Uterus (tissue), 2 donors: ENCODE results near the gene CAND2.
"Not testable (repeated sequence)": the region's sequence is repeated elsewhere in the genome, so short reads cannot be mapped to it uniquely, and the experiment has no call there.

ENCODE experiments used
- POLR2A ChIP-seq, 2 donors: fragments of 450-650 bp; IDR thresholded peaks; one replicate each; pipeline ENCODE4 v1.6.1; 2016; ENCODE audit warnings: antibody characterized with exemption in 2 of 2, mild to moderate bottlenecking in 1 of 2, moderate library complexity in 1 of 2
- TF ChIP-seq, protein P1 (sequence below), 4 experiments: fragments of 200-600 bp in 2 of 4; fragments of 450-650 bp in 2 of 4; sonication (generic) in 2 of 4; IDR thresholded peaks; one replicate each; pipeline ENCODE4 v1.5.1; 2016 to 2019; ENCODE audit warnings: antibody characterized with exemption in 4 of 4, mild to moderate bottlenecking in 2 of 4, moderate library complexity in 1 of 4

- not testable (repeated sequence) for TF ChIP-seq POLR2A (IDR thresholded peaks at IDR 0.05)
- TF ChIP-seq, protein P1, sequence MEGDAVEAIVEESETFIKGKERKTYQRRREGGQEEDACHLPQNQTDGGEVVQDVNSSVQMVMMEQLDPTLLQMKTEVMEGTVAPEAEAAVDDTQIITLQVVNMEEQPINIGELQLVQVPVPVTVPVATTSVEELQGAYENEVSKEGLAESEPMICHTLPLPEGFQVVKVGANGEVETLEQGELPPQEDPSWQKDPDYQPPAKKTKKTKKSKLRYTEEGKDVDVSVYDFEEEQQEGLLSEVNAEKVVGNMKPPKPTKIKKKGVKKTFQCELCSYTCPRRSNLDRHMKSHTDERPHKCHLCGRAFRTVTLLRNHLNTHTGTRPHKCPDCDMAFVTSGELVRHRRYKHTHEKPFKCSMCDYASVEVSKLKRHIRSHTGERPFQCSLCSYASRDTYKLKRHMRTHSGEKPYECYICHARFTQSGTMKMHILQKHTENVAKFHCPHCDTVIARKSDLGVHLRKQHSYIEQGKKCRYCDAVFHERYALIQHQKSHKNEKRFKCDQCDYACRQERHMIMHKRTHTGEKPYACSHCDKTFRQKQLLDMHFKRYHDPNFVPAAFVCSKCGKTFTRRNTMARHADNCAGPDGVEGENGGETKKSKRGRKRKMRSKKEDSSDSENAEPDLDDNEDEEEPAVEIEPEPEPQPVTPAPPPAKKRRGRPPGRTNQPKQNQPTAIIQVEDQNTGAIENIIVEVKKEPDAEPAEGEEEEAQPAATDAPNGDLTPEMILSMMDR (IDR thresholded peaks at IDR 0.05) = not testable (repeated sequence)
Measured at GRCh38 chr3:12775970-12776369, 20.5 kb upstream of the CAND2 start.
